Measurements from ENCODE around the gene JAKMIP3. TPM values are rescaled to one million over a fixed set of nuclear protein-coding genes. Genes with fewer than 3 reads are reported as not detected.

Gene JAKMIP3
- total and polyA plus RNA-seq, 8 donors: 0.18 to 1.1 (median 0.44) TPM; not detected in 2

- H3K4me3 ChIP-seq: no peak overlapping the region
- intact Hi-C loops (cut with DNase I; ENCODE audit: low total_unique reads): no loop called here
- H3K27ac ChIP-seq: no peak overlapping the region
- no peak for TF ChIP-seq POLR2A (IDR thresholded peaks at IDR 0.05)
- TF ChIP-seq CTCF (IDR thresholded peaks at IDR 0.05): no peak
- TF ChIP-seq POLR2AphosphoS5 (IDR thresholded peaks at IDR 0.05): no peak
- TF ChIP-seq EP300 (IDR thresholded peaks at IDR 0.05): no peak
- peaks cover 0 to 29% (median 0%) of the 10 kb centered on the region in 3 donors for H3K27me3 ChIP-seq
- WGBS, 5 donors: 87 to 96% (median 90%) methylated on average over 5 to 9 of the region's 9 CpGs
- no peak for DNase-seq
- H3K4me1 ChIP-seq: no peaks in the 10 kb centered on the region
- no peaks in the 10 kb centered on the region for H3K36me3 ChIP-seq
- peaks cover 15 to 24% (median 20%) of the 10 kb centered on the region in 4 donors for H3K9me3 ChIP-seq
Observed at GRCh38 chr10:132056663-132057062, 9.1 kb upstream of the JAKMIP3 start.

- intact Hi-C loops (cut with DNase I; ENCODE audit: low total_unique reads): no loop called here
- Histone ChIP-seq H3K4me1 (no peaks in the 10 kb centered on the region), H3K4me3 (no peak overlapping the region), H3K9me3 (peaks cover 9 to 19% (median 14%) of the 10 kb centered on the region in 4 donors), H3K36me3 (no peaks in the 10 kb centered on the region), H3K27me3 (peaks cover 0 to 29% (median 0%) of the 10 kb centered on the region in 3 donors), H3K27ac (no peak overlapping the region)
- no peak for DNase-seq
- 84 to 89% (median 87%) methylated on average over 13 to 21 of the region's 21 CpGs for WGBS, 5 donors
- no peak for TF ChIP-seq CTCF (IDR thresholded peaks at IDR 0.05)
- TF ChIP-seq EP300 (IDR thresholded peaks at IDR 0.05): no peak
- TF ChIP-seq POLR2A (IDR thresholded peaks at IDR 0.05): no peak
- TF ChIP-seq POLR2AphosphoS5 (IDR thresholded peaks at IDR 0.05): no peak
Observed at GRCh38 chr10:132057191-132057681, 8.5 kb upstream of the JAKMIP3 start.

- Histone ChIP-seq H3K9me3 (peaks cover 1 to 9% (median 4%) of the 10 kb centered on the region in 4 donors), H3K36me3 (no peaks in the 10 kb centered on the region), H3K4me1 (no peaks in the 10 kb centered on the region), H3K4me3 (no peak overlapping the region), H3K27me3 (peaks cover 0 to 29% (median 0%) of the 10 kb centered on the region in 3 donors), H3K27ac (no peak overlapping the region)
- 74 to 86% (median 82%) methylated on average over 15 to 16 of the region's 16 CpGs for WGBS, 5 donors
- no peak for DNase-seq
- TF ChIP-seq POLR2AphosphoS5 (IDR thresholded peaks at IDR 0.05) (no peak), POLR2A (IDR thresholded peaks at IDR 0.05) (no peak), EP300 (IDR thresholded peaks at IDR 0.05) (no peak), CTCF (IDR thresholded peaks at IDR 0.05) (no peak)
- intact Hi-C loops (cut with DNase I; ENCODE audit: low total_unique reads): no loop called here
Observed at GRCh38 chr10:132058111-132058745, 7.5 kb upstream of the JAKMIP3 start.

- Histone ChIP-seq H3K4me1 (no peaks in the 10 kb centered on the region), H3K27ac (no peak overlapping the region), H3K4me3 (no peak overlapping the region), H3K36me3 (no peaks in the 10 kb centered on the region), H3K9me3 (peaks cover 0 to under 1% (median 0%) of the 10 kb centered on the region in 4 donors), H3K27me3 (peaks cover 0 to 28% (median 0%) of the 10 kb centered on the region in 3 donors)
- WGBS, 5 donors: 79 to 88% (median 87%) methylated on average over 38 to 42 of the region's 42 CpGs
- intact Hi-C loops (cut with DNase I; ENCODE audit: low total_unique reads): no loop called here
- no peak for DNase-seq
- no peak for TF ChIP-seq EP300 (IDR thresholded peaks at IDR 0.05)
- no peak for TF ChIP-seq POLR2AphosphoS5 (IDR thresholded peaks at IDR 0.05)
- TF ChIP-seq CTCF (IDR thresholded peaks at IDR 0.05): no peak
- no peak for TF ChIP-seq POLR2A (IDR thresholded peaks at IDR 0.05)
Observed at GRCh38 chr10:132058793-132059759, 6.7 kb upstream of the JAKMIP3 start.
